ES-I3 (cell line): Measurements from ENCODE around the gene C11orf97.

ENCODE experiments used
- H3K36me3 ChIP-seq: 2 replicates; pipeline ENCODE4 v1.6.1; 2013; ENCODE audit warnings: mild to moderate bottlenecking, low read length, control low read depth, moderate library complexity; ENCODE audit not compliant: insufficient read depth
- H3K4me1 ChIP-seq: 2 replicates; pipeline ENCODE4 v1.6.1; 2013; ENCODE audit warnings: mild to moderate bottlenecking, control low read depth, low read length; ENCODE audit not compliant: insufficient read depth
- H3K9ac ChIP-seq: 2 replicates; pipeline ENCODE4 v1.6.1; 2013; ENCODE audit warnings: low read depth, mild to moderate bottlenecking, low read length, moderate library complexity
- H3K9me3 ChIP-seq: 2 replicates; pipeline ENCODE4 v1.6.1; 2013; ENCODE audit warnings: mild to moderate bottlenecking, low read length, moderate library complexity; ENCODE audit not compliant: control insufficient read depth, insufficient read depth

The C11orf97 gene

DNA sequence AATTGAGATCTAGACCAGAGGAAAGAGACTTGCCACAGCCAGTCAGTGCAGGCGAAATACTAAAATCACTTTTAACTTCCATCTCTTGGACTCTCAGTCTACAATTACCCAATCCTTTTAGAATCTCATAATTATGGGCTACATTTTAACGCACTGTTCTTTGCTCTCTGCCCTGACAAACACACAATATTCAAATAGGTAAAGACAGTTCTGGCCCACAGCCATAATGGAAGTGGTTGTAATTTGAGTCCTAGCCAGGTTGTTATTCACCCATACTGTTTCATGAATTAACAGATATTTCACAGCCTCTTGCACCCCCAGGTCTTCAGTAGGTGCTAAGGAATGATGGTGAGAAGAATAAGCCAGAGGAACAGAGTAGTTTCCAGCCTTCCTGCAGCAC is 830 bp downstream of the C11orf97 start:
- H3K9ac ChIP-seq, result no peak overlapping the region
- no peaks in the 10 kb centered on the region for H3K36me3 ChIP-seq
- H3K4me1 ChIP-seq, result peaks cover 5% of the 10 kb centered on the region; the same call in 1 of the 2 replicates
- H3K9me3 ChIP-seq, result no peaks in the 10 kb centered on the region

DNA sequence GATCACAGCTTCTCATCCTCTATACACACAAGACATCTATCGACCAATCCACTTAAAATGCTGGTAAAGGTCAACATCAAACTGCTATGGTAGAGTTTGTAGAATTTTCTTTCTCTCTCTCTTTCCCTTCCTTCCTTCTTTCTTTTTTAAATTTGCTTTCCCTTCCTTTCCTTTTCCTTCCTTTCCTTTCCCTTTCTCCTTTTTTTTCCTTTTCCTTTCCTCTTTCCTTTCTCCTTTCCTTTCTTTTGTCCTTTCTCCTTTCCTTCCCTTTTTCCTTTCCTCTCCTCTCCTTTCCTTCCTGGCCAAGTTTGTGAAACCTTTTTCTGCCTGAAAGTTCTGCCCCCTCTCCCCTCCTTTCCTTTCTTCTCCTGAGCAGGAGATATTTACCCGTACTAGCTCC is 3.1 kb downstream of the C11orf97 start:
- no peaks in the 10 kb centered on the region for H3K9me3 ChIP-seq
- no peaks in the 10 kb centered on the region for H3K36me3 ChIP-seq
- H3K9ac ChIP-seq, result no peak overlapping the region
- H3K4me1 ChIP-seq, result peaks cover 5% of the 10 kb centered on the region; the same call in 1 of the 2 replicates

DNA sequence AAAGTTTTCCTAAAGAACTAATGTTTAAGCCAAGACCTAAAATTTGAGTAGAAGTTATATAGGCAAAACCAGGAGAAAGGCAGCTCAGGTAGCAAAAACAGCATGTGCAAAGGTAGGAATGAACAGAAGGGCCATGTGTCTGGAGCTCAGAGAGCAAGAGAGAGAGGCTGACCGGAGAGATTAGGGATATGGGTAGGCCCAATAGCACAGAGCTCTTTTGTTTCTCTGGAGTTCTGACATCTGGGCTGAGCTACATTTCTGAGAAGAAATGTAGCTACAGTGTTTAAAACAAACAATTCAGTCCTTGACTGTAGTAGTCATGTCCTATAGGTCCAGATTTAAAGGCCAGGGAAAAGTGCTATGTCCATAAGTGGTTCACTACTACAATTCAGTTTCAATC is 4.5 kb downstream of the C11orf97 start:
- no peaks in the 10 kb centered on the region for H3K36me3 ChIP-seq
- no peak overlapping the region for H3K9ac ChIP-seq
- peaks cover 4% of the 10 kb centered on the region; the same call in 1 of the 2 replicates for H3K4me1 ChIP-seq
- no peaks in the 10 kb centered on the region for H3K9me3 ChIP-seq

DNA sequence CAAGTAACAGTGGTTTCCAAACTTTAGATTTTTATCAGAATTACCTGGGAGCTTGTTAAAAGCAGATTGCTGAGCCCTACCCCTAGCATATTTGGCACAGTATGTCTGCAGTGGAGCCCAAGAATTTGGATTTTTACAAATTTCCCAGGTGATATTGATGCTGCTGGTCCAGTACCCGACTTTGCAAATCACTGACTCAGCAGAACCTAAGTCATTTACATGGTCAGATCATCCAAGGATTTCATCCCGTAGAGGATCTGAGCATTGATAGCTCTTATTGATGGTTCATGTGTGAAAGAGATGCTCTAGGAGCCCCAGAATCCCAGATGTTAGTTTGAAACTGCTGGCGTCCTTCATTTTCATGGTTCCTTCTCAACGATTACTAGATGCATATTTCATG is 6.0 kb downstream of the C11orf97 start:
- Histone ChIP-seq H3K4me1 (no peaks in the 10 kb centered on the region), H3K9ac (no peak overlapping the region), H3K9me3 (no peaks in the 10 kb centered on the region), H3K36me3 (no peaks in the 10 kb centered on the region)

DNA sequence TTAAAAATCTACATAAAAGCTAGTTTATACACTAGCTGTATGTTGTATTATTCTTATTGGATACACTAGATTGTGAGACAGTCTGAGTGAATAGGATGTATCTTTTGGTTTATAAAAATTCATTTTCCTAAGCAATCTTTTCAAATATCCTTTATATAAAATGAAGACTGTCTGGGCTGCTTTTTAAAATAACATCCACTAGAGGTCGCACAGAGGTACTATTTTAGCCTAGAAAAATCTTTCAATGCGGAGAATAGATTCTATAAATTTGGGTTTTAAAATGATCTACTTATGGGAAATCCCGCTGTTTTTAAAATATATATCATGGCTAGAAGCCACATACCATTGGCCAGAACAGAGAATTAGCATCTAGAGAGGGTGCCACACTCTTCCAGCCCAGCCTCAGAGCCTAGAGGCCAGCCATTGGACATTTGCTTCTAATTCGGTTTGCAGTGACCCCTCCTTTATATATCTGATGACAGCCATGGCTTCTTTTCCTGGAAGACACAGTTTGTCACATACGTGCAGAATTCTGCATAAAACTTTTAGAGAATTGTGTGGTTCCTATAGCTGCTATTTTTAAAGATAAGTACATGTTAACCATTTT is 7.3 kb downstream of the C11orf97 start:
- Histone ChIP-seq H3K9me3 (no peaks in the 10 kb centered on the region), H3K4me1 (no peaks in the 10 kb centered on the region), H3K36me3 (no peaks in the 10 kb centered on the region), H3K9ac (no peak overlapping the region)

DNA sequence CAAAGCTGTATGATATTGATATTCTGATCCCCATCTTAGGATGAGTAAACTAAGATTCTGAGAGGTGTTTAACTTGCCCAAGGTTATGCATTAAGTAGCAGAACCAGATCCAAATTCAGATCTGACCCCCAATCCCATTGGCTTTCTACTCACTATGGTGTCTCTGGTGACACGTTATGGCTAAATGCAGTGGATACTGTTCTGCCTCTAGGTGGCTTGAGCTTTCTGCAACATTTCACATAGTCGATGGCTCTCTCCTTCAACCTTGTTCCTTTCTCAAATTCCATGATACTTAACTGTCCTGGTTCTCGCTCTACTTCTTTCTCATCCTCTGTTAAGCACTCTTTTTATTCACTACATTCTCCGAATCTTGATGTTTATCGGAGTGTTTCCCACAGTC is 9.4 kb downstream of the C11orf97 start:
- Histone ChIP-seq H3K9ac (no peak overlapping the region), H3K4me1 (no peaks in the 10 kb centered on the region), H3K36me3 (no peaks in the 10 kb centered on the region), H3K9me3 (no peaks in the 10 kb centered on the region)

DNA sequence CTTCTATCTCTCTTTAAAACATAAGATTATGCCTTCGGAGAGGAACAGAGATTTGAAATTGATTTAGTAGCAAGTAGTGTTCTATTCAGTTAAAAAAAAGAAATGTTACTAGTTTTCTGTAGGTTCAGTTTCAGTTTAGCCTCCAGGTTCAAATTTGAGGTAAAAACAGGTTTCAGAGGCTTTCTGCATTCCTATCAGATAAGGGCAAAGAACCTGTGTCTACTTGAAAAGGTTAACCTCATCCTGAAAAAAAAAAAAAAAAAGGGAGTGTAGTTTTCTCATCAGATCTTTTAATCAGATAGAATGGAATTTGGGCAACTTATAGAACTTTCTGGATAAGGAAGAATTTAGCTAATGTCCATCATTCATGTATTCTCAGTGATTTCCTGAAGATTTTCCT is 12.1 kb downstream of the C11orf97 start:
- Histone ChIP-seq H3K9me3 (no peaks in the 10 kb centered on the region), H3K9ac (no peak overlapping the region), H3K36me3 (no peaks in the 10 kb centered on the region; the same call in 1 of the 2 replicates), H3K4me1 (no peaks in the 10 kb centered on the region)

DNA sequence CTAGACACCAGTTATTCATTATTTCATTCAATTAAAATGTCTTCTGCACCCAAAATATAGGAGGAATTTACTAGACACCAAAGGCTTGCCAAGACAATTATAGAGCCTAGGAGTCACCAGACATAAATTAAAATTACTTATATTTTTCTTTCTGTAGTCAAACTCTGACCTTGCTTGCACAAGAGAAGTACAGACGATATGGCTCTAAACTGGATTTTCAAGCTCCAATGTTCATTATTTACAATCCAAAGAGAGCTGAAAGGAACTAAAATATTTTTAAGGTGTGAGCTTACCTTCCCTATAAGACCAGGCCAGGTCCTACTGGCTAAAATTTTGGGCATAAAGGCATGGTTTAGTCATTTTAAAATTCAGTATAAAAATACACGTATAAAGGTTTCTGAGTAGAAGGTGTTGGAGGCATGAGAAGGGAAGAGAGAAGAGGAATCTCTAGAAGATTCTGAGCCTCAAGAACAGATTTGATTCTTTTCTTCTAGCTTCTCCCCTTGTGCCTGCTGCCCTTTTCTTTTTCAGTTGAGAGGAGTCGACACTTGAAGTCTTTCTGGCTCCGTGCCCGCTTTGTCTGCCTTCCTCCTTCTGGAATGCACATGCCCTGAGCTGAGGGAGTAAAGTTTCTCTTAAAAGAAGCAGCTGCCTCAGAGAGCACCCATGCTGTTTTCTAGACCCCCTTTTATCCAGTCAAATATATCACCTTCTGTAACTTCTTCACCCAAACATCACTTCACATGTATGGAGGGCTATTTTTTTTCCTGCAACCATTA is 13.5 kb downstream of the C11orf97 start:
- Histone ChIP-seq H3K36me3 (no peaks in the 10 kb centered on the region; the same call in 1 of the 2 replicates), H3K9me3 (no peaks in the 10 kb centered on the region), H3K9ac (no peak overlapping the region), H3K4me1 (no peaks in the 10 kb centered on the region)

DNA sequence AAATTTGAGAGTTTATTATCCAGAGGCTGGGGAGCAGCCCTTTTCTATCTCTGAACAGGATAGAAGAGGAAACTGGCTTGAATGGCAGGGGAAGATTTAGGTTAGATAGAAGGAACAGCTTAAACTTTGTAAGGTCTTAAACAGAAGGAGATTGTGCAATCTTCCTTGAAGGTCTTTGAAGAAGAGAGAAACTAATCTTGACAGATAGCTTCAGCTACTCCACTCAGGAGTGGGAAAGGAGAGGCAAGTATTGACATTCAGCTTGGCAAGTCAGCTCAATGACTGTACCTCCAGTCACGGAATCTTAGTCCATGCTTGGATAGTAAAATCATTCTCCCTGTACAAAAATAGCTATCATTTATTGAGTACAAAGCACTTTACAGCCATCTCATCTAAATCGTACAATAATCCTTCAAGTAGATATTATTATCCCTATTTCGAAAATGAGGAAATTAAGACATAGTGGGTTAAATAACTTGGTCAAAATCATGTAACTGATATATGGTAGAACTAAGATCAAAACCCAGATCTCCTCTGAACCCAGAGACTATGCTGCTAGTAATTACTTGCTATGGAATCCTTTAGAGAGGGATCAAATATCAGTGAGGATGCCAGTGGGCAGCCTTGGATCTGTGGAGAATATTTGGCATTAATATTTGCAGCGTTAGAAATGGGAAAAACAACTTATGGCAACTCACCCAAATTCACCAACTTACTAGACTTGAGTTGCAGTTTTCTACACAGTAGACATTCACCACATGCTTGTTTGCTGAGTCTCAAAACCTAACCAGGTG is 14.6 kb downstream of the C11orf97 start:
- Histone ChIP-seq H3K36me3 (no peaks in the 10 kb centered on the region; the same call in 1 of the 2 replicates), H3K9ac (no peak overlapping the region), H3K9me3 (no peaks in the 10 kb centered on the region), H3K4me1 (no peaks in the 10 kb centered on the region)

DNA sequence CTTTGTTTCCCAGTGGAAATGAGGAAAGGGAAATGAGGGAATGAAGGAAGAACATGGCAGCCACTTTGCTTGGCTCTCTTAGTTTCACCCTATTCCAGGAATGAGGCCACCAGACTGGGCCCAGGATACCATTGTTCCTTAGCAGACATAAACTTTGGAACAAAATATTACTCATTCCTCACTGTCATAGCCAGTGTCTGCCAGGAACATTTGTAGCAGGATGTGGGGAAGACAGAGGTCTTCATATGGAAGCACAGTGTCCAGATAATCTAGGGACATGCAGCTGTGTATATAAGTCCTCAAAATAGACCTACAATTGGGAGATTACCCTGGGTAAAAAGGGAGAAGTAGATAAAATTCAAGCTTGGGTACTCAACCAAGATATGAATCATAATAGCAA is 16.3 kb downstream of the C11orf97 start:
- no peaks in the 10 kb centered on the region; the same call in 1 of the 2 replicates for H3K36me3 ChIP-seq
- H3K4me1 ChIP-seq, result no peaks in the 10 kb centered on the region
- H3K9me3 ChIP-seq, result no peaks in the 10 kb centered on the region
- H3K9ac ChIP-seq, result no peak overlapping the region

DNA sequence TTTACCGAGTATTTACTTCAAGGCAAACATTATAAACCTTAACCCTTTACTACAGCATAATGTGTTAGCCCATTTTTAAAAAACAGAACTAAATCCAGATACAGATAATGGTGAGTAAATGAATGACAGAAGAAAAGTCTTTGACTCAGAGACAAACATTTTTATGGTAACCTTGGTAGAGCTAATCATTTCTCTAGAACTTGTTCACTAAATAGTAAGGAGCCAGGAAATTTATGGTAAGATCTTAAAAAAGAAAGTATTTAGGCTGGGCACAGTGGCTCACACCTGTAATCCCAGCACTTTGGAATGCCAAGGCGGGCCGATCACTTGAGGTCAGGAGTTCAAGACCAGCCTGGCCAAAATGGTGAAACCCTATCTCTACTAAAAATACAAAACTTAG is 19.9 kb downstream of the C11orf97 start:
- no peaks in the 10 kb centered on the region for H3K9me3 ChIP-seq
- H3K9ac ChIP-seq, result no peak overlapping the region
- H3K36me3 ChIP-seq, result no peaks in the 10 kb centered on the region
- H3K4me1 ChIP-seq, result no peaks in the 10 kb centered on the region

DNA sequence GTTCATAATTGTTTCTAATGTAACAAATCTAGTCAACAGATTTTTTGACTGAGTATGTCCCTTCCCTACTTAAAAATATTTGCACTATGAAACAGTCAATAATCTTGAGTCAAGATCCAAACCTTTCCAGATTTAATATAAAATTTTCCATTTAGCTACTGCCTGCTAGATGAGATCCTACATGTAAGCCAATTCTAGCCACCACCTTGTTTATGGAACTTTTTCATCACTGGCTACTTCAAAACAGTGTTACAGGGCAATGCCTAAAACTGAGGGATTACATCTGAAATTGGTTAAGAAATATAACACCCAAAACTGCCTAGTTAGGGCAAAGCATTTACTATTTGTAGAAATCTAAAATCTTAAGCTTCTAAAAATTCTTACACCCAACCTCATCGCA is 20.9 kb downstream of the C11orf97 start:
- H3K4me1 ChIP-seq, result no peaks in the 10 kb centered on the region
- no peak overlapping the region for H3K9ac ChIP-seq
- H3K36me3 ChIP-seq, result no peaks in the 10 kb centered on the region
- H3K9me3 ChIP-seq, result no peaks in the 10 kb centered on the region

DNA sequence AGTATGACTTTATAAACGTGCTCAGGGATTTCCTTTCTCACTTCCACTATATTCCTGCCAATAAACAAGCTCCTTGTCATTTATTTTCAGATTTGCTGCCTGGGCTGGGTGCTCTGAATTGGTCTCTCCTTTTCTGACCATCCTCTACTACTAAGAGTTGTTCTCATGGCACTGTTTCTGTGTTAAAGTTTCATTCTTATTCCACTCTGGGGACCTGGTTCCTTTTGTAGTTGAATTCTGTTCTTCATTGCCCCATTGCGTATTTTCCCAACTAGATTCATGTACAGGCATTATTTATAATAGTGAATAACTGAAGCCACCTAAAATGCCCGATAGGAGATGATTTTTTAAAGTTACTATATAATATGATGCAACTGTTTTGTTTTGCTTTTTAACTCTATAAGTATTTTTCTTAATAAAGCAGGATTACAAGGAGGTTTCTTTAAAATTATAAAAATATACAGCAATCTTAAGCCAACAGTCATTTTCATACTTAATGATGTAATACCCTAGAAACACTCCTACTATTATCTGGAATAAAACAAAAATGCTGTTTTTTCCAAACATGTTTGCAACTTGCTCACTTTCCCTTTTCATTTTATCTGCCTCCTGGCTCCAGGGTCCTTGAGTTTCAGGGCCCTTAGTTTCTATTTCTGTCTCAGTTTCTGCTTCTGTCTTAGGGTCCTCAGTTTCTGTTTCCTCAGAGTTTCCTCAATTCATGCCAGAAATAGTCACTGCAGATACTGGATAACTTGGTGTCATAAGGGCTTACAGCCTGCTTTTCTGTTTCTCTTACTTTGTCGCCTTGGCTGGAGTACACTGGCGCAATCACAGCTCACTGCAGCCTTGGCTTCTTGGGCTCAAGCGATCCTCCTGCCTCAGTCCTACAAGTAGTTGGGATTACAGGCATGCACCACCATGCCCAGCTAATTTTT is 21.7 kb downstream of the C11orf97 start:
- Histone ChIP-seq H3K9me3 (no peaks in the 10 kb centered on the region), H3K4me1 (no peaks in the 10 kb centered on the region), H3K9ac (no peak overlapping the region), H3K36me3 (no peaks in the 10 kb centered on the region)

DNA sequence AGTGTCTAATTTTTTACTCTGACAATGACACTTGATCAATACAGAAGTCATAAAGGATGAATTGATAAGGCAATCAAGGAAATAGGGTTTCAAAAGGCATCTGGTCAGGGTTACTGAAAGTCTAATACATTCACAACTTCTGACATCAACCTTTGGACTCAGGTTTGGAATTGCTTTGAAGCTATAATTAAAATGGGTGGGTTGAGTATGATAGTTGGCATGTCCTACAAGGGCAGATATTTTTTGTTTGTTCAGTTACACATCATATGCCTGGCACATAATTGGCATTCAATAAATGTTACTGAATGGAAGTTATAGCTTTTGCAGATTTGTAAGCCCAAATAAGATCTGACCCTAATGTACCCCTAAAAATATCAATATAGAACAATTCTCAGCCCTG is 24.1 kb downstream of the C11orf97 start:
- Histone ChIP-seq H3K9me3 (no peaks in the 10 kb centered on the region), H3K4me1 (no peaks in the 10 kb centered on the region), H3K36me3 (no peaks in the 10 kb centered on the region), H3K9ac (no peak overlapping the region)
